HG02588 (cell line): ENCODE measurements around the gene AKR1B15.
"Not testable (repeated sequence)": the region's sequence is repeated elsewhere in the genome, so short reads cannot be mapped to it uniquely, and the experiment has no call there.

Source experiments
- ATAC-seq: cut with Tn5 transposase; IDR thresholded peaks from one replicate; pipeline ENCODE4 v1.9.1; 2021; ENCODE audit warnings: mild to moderate bottlenecking, moderate library complexity; ENCODE audit not compliant: unreplicated experiment

The AKR1B15 gene

DNA sequence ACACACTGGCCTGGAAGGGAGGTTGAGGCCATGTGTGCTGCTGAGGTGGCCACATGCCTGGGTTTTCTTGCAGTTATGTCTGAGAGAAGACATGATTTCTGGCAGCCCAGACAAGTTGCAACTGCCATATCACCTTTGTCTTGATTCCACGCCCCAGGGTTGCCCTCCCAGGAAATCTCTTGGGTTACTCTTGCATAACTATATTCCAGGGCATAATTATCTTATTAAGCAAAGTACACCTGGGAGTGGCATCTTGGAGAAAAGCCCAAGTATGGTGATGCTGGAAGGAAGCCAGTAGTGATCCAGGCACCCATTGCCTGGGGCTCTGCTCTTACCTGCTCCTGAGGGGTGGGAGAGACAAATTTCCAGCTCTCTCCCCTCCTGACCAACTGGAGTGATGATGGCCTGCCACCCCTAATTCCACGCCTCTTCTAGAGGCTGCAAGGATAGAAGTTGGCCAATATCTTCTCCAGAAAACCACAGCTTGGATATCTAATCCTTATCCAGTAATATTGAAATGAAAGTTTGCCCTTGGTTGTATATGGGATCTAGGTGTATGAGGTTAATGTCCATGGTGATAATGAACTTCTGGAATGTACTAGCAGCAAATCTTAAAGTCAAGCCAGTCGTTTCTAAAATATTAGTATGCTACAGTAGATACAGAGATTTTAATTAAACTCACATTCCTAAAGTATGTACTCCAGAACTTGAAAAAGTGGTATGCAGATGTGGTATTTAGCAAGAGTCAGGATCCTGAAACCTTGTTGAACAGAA is 16.5 kb upstream of the AKR1B15 start:
- ATAC-seq: no peak

DNA sequence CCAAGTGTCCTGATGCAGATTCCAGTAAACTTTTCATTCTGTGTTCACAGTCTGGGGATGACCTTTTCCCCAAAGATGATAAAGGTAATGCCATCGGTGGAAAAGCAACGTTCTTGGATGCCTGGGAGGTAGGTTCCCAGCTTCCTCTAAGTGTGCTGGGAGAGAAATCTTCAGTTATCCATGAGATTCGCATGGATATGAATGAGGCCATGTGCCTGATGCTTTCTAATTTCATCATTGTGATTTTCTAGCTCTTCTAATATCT is 16.0 kb upstream of the AKR1B15 start:
- no peak for ATAC-seq

GRCh38 chr7:134533288-134533771 is 15.6 kb upstream of the AKR1B15 start:
- no peak for ATAC-seq

GRCh38 chr7:134534633-134535032 is 14.3 kb upstream of the AKR1B15 start:
- ATAC-seq: no peak

- ATAC-seq: no peak
These were observed 13.5 kb upstream of the AKR1B15 start for GRCh38 chr7:134535272-134535918.

GRCh38 chr7:134535919-134536299 is 13.0 kb upstream of the AKR1B15 start:
- no peak for ATAC-seq

- not testable (repeated sequence) for ATAC-seq
These were observed 12.4 kb upstream of the AKR1B15 start for GRCh38 chr7:134536558-134536957.

GRCh38 chr7:134537273-134537781 is 11.6 kb upstream of the AKR1B15 start:
- not testable (repeated sequence) for ATAC-seq

DNA sequence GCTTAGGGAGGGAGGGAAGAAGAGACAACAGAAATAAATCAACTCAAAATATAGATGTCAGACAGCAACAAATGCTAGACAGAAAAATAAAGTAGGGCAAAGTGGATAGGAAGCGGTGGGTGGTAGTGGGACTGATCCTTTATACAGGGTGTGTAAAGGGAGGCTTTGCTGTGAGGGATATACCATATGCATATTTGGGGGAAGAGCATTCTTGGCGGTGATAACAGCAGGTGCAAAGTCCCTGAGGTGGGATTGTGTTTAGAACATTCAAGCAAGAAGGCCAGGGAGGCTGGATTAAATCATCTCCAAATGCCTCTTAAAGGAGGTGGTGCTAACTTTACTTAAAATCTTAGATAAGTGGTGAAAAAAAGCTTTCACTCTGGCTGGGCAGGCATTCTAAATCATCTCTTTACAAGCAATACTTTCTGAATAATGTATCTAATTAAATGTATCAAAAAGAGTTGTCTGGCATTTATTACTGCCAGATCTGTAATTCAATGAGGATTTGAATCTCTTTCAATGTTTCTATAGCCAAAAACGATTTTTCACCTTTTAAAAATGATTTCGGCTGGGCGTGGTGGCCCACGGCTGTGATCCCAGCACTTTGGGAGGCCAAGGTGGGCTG is 9.4 kb upstream of the AKR1B15 start:
- ATAC-seq: no peak

DNA sequence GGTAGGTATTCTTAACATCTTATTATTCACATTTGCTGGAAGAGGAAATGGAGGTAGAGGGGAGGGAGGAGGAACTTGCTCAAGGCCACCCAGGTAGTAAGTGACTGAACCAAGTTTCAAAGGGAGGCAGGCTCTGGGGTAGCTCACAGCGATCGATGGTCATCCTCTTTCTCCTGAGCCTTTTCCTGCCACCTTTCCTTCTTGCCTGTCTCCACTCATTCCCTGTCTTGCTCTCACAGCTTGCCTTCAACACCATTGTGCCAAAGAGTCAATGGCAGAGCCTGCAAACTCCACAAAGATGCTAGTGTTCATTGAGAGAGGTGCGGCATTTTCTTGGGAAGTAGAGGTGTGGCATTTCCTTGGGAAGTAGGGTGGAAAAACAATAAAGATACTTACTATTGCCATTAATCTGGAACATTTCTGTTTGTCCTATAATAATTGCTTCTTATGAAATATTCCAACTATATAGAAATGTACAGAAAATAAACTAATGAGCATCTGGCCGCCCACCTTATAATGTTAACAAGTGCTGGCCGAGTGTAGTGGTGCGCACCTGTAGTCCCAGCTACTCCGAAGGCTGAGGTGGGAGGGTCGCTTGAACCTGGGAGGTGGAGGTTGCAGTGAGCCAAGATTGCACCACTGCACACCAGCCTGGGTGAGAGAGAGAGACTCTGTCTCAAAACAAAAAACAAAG is 7.3 kb upstream of the AKR1B15 start:
- not testable (repeated sequence) for ATAC-seq

- no peak for ATAC-seq
These were observed 6.6 kb upstream of the AKR1B15 start for GRCh38 chr7:134542195-134542771.

GRCh38 chr7:134545380-134545779 is 3.5 kb upstream of the AKR1B15 start:
- no peak for ATAC-seq

GRCh38 chr7:134545918-134546317 is 3.0 kb upstream of the AKR1B15 start:
- ATAC-seq: no peak

DNA sequence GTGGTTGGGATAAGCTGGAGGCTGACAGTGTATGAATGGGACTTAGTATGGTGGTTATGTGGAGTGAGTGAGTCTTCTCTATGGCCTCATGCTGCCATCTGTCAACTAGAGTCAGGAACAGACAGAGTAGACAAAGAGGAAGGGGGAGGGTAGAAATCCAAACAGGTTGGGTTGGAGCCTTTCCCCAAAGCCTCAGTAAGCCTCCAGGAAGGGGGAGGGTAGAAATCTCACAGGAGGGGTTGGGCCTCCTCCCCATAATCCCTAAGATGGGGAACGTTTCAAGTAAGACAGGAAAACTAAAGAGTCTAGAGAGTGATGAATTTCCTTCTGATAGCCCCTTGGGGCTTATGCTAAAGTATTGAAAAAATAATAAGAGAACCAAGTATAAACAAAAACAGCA is 2.0 kb upstream of the AKR1B15 start:
- no peak for ATAC-seq

DNA sequence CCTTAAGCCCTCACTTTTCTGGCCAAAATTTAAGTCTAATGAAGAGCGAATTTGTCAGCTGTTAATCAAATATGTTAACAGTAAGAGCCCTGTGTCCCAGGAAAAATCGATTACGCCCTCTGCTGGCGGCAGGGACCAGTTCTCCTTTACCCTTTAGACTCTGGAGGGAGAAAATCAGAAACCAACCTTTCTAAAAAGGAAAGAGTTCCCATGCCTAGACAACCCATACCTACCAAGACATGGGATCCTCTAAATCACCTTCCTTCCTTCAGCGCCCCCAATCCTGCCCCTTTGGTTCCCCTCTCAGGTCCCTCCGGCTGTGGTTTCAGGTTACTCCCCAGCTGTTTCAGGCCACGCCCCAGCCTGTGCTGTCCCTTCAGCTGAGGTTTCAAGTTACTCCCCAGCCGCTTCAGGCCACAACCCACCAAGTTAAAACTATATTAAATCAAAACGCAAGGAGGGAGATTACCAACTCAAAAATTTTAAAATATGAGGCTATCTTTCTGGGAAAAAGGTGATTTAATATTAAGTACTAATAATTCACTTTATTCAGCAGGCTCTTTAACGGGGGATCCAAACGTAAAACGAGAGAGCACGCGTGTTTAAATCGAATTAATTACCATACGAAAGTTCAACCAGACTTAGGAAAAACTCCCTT is 1.4 kb upstream of the AKR1B15 start:
- peak; percentile 60 for ATAC-seq

- ATAC-seq: no peak
These were observed 456 bp downstream of the AKR1B15 start for GRCh38 chr7:134549366-134549765.

DNA sequence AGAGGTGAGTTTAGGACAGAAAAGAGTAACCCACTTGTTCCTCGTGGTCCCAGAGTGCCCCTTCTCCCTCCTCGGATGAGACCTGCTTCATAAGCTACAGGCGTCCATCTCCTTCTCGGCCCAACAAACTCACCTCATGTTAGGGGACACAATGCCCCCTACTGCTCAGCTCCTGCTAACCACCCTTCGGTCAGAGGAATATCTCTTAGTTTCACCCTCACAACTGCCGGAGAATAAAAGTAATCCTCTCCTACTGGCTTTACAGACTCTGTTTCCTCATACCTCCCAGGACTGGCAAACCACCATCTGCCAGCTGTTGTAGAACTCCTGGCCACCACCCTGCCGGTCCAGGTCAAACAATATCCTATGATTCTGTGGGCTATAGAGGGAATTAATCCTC is 3.2 kb downstream of the AKR1B15 start:
- ATAC-seq: no peak

- no peak for ATAC-seq
These were observed 5.1 kb downstream of the AKR1B15 start for GRCh38 chr7:134553976-134554375.

GRCh38 chr7:134554417-134554966 is 5.6 kb downstream of the AKR1B15 start:
- no peak for ATAC-seq

- ATAC-seq: no peak
These were observed 8.5 kb downstream of the AKR1B15 start for GRCh38 chr7:134557391-134557790.
